ENCODE measurements around the gene MYLIP.
"Not testable (repeated sequence)": the region's sequence is repeated elsewhere in the genome, so short reads cannot be mapped to it uniquely, and the experiment has no call there.

Gene MYLIP

DNA sequence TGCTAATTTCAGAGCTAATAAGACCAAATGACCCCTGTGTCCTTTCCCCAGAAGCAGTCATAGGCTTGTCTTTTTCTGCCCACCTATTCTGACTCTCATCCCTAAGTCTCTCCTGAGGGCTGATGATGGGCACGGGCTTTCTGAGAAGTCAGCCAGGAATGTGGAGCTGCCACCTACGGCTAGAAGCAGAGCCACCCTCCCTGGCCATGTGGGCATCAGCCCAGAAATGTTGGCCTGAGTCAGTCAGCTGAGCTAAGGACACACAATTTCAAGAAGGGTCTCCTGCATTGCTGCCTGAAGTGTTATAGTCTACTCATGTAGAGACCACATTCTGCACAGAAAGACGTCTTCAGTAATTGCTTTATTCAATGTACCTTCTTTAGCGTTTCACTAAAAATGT lies 17.1 kb downstream of the MYLIP start:
- no peak for DNase-seq

DNA sequence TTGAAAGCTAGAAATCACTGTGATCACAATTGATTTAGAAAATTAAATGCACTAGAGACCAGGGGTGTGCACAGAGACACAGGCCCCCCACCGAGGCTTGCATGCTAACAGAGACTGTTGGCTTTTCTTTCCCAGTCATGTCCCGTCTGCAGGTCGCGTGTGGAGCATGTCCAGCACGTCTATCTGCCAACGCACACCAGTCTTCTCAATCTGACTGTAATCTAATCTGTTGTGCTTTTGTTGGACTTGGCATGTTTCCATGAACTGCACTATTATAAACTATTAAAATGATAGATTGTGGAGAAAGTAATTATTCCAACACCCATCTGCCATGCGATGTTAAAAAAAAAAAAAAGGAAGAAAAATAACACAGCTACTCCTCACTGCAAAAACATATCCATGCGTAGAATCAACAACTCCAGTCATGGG lies 17.7 kb downstream of the MYLIP start:
- DNase-seq: no peak

DNA sequence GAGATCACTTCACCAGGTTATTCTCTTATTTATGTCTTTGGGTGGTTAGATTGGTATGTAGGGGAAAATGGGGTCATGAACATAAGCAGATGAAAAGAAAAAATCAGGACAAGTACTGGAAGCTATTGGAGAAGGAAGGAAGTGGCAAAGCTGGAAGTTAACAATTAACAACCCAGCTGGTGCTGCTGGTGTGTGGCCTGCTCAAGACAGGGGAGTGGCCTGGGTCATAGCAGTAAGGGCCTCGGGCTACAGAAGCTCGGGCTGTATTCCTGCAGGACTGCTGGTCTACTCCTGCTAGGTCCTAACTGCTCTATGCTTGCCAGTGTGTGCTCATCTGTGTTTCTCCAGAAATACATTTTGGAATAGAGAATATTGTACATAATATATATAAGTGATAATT lies 19.6 kb downstream of the MYLIP start:
- no peak for DNase-seq

DNA sequence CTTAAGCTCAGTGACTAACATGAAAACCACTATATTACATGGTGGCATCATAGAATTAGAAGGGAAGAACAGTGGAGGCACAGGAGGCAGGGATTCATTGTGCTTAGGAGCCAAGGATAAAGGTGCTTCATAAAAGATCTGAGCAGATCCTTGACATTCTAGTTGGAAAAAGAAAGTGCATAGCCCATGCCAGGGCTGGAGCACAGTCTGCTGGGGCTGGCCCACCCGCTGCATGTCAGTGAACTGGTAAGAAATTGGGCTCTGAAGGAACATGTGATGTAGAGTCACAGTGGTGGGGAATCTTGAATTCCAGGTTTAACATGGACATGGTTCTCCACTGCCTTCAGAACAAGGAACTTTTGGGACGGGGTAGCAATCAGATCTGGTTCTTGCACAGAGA lies 20.4 kb downstream of the MYLIP start:
- DNase-seq: no peak

DNA sequence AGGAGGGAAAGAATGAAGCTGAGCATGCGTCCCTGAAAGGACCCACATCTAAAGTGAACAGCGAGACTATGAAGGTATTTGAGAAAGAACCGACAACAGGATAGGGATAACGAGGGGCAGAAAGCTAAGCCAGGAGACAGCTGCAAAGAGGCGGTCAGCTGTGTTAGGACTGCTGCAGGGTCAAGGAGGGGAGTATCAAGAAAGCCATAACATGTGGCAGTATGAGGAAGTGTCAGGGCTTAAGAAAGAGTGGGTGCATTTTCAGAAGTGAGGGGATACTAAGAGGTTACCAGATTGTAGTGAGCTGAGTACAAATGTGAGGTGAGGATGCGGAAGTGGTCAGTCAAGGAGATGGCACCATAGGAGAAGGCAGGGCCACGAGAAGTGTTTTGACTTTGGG lies 21.2 kb downstream of the MYLIP start:
- no peak for DNase-seq

DNA sequence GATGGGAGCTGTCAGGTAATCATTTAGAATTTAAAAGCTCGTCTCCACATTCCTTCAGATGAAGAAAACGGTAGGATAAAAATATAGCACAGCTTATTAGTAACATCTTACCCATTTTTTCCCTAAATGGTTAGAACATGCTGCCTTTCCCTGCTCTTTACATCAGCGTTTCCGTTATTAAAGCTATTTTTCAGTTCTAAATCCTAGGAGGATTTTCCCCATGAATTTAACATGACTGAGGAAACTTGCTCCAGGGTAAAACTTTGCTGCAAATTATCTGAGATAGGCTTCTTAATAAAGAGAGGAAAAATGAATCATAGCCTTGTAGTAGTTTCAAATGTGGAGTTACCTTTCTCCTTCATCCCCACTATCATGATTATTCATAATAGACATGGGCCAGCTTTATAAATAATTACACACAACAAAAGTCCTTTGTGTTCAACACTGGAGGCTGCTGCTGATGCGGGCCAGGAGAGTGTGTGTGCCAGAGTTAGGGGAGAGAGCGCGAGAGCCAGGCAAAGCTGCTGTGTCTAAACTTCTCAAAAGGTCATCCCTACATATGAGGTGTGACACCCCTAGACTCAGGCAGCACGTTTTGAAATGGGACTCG lies 24.4 kb downstream of the MYLIP start:
- no peak for DNase-seq

DNA sequence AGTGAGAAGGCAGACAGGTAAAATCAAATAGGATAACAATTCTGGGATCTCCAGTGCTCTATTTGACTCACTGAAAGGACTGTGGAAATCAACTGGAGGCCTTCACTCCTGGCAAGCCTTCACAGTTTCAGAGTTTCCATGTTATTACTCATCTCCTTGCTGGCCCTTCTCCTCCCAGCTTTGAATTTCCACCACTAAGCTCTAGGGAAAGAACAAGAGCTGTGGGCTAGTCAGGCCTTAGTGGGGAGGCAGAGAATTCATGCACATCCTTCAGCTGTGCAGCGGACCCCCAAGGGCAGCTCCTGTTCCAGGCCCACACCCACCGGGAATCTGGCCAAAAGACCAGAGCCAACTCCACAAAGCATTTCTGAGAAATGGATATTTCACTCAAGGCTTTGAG lies 26.0 kb downstream of the MYLIP start:
- no peak for DNase-seq

DNA sequence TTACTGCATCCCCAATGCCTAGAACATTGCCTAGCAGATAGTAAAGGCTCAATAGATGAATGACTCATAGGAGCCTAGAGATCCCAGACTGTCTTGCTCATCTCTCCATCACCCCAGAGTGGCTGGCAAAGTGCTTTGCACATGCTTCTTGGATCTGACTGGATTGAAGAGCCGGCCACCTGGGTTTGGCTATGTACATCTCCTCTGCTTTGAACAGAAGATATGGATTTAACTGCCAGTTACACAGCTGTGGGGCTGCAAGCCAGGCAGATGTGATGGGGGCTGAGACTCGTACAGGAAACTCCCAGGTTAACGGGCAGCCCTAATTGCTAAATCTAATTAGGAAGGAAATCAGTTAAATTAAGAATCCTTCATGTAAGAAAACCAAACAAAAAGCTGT lies 28.6 kb downstream of the MYLIP start:
- DNase-seq: no peak

DNA sequence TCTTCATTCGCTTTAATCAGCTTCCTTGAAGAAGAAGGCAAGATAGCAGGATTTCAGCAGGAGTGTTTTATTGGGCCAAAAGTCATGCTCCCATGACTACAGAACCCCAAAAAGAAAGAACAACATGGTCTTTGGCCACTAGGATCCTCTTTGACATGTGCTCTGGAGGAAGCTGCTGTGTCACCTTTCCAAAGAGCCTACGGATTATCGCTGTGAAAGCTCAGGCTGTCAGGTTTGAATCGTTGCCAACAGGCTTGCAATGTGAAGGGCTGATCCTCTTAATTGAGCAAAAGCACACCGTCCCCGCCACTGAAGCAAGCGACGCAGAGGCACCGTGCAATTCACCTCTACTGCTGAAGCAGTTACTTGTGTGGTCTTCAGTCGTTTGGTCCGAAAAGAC lies 29.0 kb downstream of the MYLIP start:
- DNase-seq: no peak

DNA sequence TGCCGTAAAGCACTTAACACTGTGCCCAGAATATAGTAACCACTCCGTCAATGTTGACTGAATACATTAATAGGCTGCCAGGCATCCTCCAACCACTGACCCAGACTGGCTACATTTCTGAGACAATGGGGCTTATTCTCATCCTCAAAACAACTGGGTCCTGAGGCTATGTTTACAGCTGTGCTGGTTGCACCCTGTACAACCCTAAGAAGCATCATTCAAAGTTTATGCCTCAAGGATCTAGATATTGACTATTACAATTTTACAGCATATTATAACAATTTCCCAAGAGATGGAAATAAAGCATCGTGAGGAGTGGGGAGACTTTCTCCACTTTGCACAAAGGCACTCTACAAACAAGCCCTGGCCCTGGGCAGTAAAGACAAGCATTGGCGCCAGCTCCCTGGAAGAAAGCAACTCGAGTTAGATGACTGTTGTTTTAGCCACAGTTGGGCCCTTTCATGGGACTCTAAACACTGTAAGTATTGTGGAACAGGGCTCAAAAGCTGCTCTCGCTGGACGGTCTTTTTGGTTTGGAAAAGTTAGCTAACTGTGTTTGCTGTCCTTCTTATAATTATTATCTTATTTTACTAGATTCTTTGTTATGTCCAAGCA lies 30.2 kb downstream of the MYLIP start:
- no peak for DNase-seq

DNA sequence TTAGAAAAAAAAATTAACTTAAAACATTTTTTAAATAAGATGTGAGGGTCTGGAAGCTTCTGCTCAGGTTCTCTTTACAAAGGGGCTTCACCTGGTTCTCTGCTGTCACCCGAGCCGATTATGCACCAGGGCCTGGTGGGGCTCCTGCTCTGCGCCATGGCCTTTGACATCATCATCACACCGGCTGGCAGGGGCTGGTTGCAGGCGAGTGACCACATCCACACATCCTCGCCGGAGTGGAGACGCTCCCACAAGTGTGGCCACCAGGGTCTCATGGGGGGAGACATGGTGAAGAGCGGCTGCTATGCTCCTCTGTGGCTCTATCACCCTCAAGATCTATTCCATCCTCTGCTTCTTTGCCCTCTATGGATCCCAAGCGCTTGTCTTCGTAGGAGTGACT lies 31.9 kb downstream of the MYLIP start:
- DNase-seq: no peak

DNA sequence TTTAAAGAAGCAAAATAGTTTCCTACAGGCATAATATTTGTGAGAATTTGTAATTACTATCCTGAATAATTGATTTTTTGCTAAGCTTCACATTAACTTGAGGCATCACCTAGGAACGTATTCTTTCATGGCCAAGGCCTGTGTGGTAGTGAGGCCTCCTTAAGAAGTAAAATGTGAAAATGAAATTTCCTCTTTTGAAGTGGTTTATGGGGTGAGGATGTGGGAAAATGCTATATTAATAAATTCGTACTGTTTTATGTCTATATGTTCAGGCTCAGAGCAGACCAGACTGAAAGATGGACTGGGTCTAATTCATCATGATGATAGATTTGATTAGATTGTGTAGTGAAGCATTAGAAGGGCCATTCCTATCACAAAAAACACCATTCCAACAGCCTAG lies 33.1 kb downstream of the MYLIP start:
- no peak for DNase-seq

DNA sequence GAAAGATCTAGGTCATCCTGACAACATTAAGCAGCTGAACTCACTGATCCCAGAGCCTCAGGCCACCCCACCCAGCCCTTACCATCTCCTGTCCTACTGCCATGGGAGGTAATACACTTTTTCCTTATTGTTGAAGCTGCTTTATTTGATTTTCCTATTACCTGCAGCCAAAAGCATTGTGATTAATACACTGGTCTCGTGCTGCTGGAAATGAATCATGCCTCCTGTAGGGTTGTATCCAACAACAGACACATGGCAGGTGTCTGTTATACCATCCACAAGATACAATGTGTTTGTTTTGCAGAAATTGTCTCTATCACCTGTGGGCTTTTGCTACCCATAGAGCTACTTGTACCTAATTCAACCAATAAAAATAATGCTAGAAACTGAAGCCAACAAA lies 34.2 kb downstream of the MYLIP start:
- DNase-seq: no peak

DNA sequence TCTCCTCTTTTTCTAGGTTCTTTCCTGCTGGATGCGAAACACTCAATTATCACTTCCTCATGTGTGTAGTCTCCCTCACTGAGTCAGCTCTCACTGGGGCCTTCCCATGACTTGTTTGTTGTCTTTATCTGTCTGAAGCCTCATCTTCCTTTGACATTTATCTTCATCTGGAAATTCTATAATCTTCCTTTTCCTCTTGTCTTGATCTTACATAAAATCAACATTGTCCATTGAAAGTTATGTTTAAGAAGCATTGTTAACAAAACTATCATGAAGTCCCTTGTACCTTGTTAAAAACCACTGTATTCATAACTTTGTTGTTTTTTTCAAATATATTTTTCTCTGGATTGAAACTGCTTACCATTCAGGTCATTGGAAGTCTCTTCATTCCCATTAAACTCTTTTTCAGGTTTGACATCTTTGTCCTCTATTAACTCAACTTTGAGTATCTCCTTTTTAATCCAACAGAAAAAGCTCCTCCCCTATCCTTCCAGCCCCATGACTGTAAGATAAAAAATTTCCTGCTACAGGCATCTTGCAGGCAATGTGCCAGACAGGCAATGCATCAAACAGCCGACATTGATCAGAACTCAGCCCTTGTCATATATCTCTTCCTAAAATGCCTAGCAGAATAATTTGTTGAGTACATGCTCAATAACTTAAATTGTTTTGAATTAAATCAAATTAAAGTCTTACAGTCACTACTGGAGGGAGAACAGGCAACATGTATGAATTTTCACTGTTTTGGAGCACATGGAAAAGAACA lies 34.8 kb downstream of the MYLIP start:
- DNase-seq: peak; percentile 43

DNA sequence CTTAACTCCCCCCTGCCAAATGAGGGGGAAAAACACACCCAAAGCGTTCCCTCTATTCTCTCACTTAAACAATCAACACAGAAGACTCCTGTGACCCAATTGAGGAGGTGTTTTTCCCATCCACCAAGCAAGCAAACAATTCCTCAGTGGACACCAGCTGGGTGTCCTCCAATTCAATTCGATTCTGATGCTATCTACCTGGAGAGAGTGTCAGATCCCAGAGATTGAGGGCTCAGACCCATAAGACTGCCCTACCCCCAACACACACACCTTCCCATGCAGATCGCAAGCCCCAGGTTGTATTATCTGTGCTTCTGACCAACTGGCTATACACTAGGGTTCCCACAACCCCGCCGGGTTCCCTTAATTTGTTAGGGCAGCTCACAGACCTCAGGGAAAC lies 36.8 kb downstream of the MYLIP start:
- DNase-seq: no peak

DNA sequence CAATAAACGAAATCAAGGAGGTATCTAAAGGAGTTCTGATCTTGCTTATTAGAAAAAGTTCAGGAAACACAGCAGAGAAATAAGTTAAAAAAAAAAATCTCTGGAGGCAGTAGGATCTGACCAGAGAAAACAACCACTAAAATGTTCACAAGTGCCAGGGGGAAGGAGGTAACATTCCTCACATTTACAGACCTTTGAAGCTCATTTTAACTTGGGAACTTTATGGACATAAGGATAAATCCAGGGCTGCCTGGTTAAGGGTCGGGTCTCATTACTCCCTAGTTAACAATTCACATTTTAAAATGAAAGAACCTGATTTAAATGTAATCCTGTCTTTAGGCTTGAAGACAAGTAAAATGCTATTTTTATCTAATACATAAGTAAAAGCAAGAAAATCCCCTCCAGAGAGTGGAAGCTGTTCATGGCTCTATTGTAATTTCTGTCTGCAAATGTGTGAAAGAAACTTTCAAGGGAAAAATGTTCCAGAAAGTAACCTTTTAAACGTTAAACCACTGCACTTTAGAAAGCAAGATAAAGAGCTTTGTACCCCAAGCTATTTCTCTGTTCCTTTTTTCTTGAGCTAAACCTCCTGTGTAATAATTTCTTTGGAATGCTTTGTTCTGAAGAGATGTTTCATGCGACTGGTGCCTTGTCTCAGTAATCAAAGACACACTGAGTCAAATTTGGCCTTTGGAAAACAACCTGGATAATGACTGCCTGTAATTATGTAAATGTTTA lies 38.2 kb downstream of the MYLIP start:
- DNase-seq: peak; percentile 32

DNA sequence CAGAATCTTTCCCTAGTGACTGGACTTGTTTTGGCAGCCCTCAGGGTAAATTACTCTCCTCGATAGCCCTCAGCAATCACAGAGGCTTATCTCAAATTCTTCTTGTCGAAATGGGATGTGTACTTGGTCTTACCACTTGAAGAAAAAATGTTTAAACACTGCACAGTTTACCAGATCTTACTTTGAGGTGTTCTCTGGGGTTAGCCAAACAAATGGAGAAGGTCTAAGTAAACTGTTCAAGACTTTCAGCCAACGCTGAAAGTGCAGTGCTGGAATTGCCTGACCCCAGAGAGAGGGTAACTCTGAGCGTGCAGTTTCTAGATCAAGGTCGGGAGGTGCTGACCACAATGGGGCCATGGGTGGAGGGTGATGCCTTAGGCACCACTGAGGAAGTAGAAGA lies 39.2 kb downstream of the MYLIP start:
- peak; percentile 65 for DNase-seq

DNA sequence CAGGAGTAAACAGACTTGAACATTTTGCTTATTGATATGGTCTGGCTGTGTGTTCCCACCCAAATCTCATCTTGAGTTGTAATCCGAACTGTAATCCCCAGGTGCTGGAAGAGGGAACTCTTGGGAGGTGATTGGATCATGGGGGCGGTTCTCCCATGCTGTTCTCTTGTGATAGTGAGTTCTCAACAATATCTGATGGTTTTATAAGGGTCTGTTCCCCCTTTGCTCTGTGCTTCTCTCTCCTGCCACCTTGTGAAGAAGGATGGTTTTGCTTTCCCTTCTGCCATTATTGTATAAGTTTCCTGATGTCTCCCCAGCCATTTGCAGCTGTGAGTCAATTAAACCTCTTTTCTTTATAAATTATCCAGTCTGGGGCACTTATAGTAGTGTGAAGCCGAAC lies 40.0 kb downstream of the MYLIP start:
- peak; percentile 89 for DNase-seq

DNA sequence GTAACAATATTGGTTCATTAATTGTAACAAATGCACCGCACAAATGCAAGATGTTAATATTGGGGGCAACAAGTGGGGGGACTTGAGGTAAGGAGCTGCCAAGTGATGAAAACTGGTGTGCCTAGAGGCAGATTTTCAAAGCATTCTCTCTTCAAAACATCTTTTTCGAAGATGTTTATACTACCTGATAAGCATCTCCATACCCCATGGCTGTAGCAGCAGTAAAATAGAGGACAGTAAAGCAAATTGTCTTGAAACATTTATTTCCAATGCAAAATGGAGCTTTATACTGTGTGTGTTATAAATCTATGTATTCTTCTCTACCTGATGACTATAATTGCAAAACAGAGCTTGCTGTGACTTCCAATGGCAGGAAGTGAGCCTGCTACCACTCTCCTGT lies 42.5 kb downstream of the MYLIP start:
- DNase-seq: no peak

DNA sequence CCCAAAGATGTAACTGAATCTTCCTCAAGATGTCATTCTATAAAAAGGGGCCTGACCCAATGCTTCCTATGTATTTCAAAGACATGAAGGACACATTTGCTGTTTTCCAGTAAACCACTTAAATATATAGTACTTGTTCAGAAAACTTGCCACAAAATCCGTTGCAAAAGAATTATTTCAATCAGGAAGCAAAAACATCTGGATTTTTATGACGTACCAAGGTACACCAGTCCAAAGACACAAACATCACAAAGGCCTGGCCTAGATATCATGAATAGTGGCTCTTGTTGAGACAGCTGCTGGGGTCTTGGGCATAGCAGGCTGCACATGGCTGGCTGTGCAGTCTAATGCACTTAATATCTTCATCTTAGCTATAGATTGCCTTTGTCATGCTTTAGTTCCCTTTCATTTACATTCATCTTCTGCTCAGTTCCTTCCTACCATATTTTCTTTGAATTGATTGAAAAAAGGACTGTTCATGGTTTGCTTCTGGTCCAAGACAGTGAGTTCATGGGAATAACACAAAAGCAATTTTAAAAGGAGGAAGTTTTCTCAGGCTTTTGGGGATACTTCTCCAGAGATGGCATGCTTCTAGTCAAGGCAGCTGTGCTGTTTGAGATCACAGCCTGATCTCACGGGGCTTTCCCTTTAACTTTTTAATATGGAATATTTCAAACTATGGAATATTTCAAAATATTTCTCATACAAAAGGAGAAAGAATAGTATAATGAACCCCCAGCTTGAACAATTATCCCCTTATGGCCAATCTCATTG lies 44.5 kb downstream of the MYLIP start:
- DNase-seq: no peak

DNA sequence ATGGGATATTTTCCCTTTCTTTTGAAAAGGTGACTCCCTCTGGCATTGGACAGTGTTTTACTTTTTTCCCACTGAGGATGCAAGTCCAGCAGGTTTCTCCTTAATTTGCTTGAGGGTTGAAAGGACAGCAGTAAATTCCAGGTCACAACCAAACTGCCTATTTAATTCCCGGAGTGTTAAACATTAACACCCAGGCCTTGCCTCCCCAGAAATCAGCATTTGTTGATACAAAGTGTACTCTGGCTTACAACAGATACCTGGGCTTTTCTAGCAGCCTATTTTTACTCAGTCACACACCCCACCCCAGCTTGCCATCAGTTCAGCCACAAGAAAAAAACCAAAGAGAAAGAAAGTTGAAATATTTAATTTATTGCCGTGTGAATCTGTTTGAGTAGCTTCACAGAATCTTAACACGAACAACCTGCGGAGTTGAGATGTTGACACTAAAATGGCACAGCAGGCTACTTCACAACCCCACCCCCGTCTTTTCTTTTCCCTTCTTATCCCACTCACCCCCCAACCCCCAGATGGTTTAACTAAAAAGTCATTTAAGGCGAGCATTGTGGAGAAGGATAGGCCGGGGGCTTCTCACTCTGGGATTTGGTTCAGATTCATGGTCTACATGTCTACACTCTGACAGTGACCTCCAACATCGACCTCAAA lies 45.7 kb downstream of the MYLIP start:
- DNase-seq: no peak

DNA sequence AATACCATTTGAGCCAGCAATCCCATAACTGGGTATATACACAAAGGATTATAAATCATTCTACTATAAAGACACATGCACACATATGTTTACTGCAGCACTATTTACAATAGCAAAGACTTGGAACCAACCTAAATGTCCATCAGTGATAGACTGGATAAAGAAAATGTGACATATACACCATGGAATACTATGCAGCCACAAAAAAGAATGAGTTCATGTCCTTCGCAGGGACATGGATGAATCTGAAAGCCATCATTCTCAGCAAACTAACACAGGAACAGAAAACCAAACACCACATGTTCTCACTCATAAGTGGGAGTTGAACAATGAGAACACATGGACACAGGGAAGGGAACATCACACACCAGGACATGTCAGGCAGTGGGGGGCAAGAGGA lies 47.7 kb downstream of the MYLIP start:
- DNase-seq: not testable (repeated sequence)

All from OCI-M1 (cell line).